NCI-H748 treated with DMSO at 0.1 percent for 48 hours (cell line): Measurements from ENCODE around the gene PGA5.
A peak's percentile ranks its signal among the peaks of the same experiment; 100 is the strongest.
"Not testable (repeated sequence)": the region's sequence is repeated elsewhere in the genome, so short reads cannot be mapped to it uniquely, and the experiment has no call there.

Experiments used
- DNase-seq: peaks from one replicate; lab custom pipeline; 2025; lab: John Stamatoyannopoulos, UW

Gene PGA5

GRCh38 chr11:61226457-61227137 is 14.4 kb upstream of the PGA5 start:
- DNase-seq = not testable (repeated sequence)

GRCh38 chr11:61229458-61229857 is 11.5 kb upstream of the PGA5 start:
- not testable (repeated sequence) for DNase-seq

- DNase-seq = not testable (repeated sequence)
Observed at GRCh38 chr11:61231033-61231432, 9.9 kb upstream of the PGA5 start.

- not testable (repeated sequence) for DNase-seq
Observed at GRCh38 chr11:61231585-61231984, 9.4 kb upstream of the PGA5 start.

GRCh38 chr11:61232548-61233145 is 8.3 kb upstream of the PGA5 start:
- not testable (repeated sequence) for DNase-seq

GRCh38 chr11:61237130-61237529 is 3.8 kb upstream of the PGA5 start:
- not testable (repeated sequence) for DNase-seq

- not testable (repeated sequence) for DNase-seq
Observed at GRCh38 chr11:61240288-61240687, 687 bp upstream of the PGA5 start.

GRCh38 chr11:61241526-61241925 is 551 bp downstream of the PGA5 start:
- not testable (repeated sequence) for DNase-seq

- DNase-seq = not testable (repeated sequence)
Observed at GRCh38 chr11:61245284-61245964, 4.4 kb downstream of the PGA5 start.

GRCh38 chr11:61248071-61248470 is 7.1 kb downstream of the PGA5 start:
- not testable (repeated sequence) for DNase-seq

- not testable (repeated sequence) for DNase-seq
Observed at GRCh38 chr11:61249201-61249600, 8.2 kb downstream of the PGA5 start.

GRCh38 chr11:61250796-61251765 is 10.1 kb downstream of the PGA5 start:
- DNase-seq = not testable (repeated sequence)

GRCh38 chr11:61252332-61252731 is 11.4 kb downstream of the PGA5 start:
- DNase-seq = not testable (repeated sequence)

GRCh38 chr11:61254403-61255025 is 13.5 kb downstream of the PGA5 start:
- peak; percentile 48 for DNase-seq

GRCh38 chr11:61256710-61257482 is 15.9 kb downstream of the PGA5 start:
- no peak for DNase-seq

GRCh38 chr11:61258546-61258945 is 17.6 kb downstream of the PGA5 start:
- no peak for DNase-seq

GRCh38 chr11:61259363-61259762 is 18.4 kb downstream of the PGA5 start:
- no peak for DNase-seq

- DNase-seq = no peak
Observed at GRCh38 chr11:61264371-61264770, 23.4 kb downstream of the PGA5 start.

- DNase-seq = no peak
Observed at GRCh38 chr11:61264795-61265194, 23.8 kb downstream of the PGA5 start.

- DNase-seq = no peak
Observed at GRCh38 chr11:61265357-61265756, 24.4 kb downstream of the PGA5 start.

GRCh38 chr11:61266602-61267001 is 25.6 kb downstream of the PGA5 start:
- DNase-seq = no peak
